GM12878 (cell line): ENCODE data around the gene HS6ST1.

Source experiments
- ATF2 ChIP-seq: IDR thresholded peaks from 2 replicates; pipeline ENCODE4 v1.6.1; 2012; ENCODE audit warnings: low read length, inconsistent platforms
- CTCF ChIP-seq, 3 experiments: IDR thresholded peaks in 2 of 3; conservative IDR thresholded peaks in 1 of 3; 2 replicates each; pipeline ENCODE4 v1.5.1; 2011; ENCODE audit warnings: low read depth in 3 of 3, low read length in 3 of 3, mild to moderate bottlenecking in 3 of 3, control low read depth in 2 of 3, moderate library complexity in 2 of 3, inconsistent platforms in 1 of 3, mixed read lengths in 1 of 3; ENCODE audit not compliant: control insufficient read depth in 2 of 3, insufficient read depth in 1 of 3; ENCODE audit errors: extremely low read depth in 1 of 3
- ELK1 ChIP-seq: IDR thresholded peaks from 2 replicates; pipeline ENCODE4 v1.6.1; 2012; ENCODE audit warnings: low read depth, low read length, improper control_type of control experiment
- MAX ChIP-seq: IDR thresholded peaks from 2 replicates; pipeline ENCODE4 v1.6.1; 2012; ENCODE audit warnings: low read depth, low read length, improper control_type of control experiment
- MLLT1 ChIP-seq: fragments of 450-650 bp; IDR thresholded peaks from 2 replicates; pipeline ENCODE4 v1.6.1; 2016; ENCODE audit warnings: mild to moderate bottlenecking
- POLR2A ChIP-seq: IDR thresholded peaks from 2 replicates; pipeline ENCODE4 v1.6.1; 2011; ENCODE audit warnings: low read depth, mild to moderate bottlenecking, low read length
- SMAD1 ChIP-seq: fragments of 450-650 bp; IDR thresholded peaks from 2 replicates; pipeline ENCODE4 v1.6.1; 2018; ENCODE audit warnings: mild to moderate bottlenecking, low read depth; ENCODE audit not compliant: partially characterized antibody
- SRF ChIP-seq, 2 experiments: IDR thresholded peaks; 2 replicates each; pipeline ENCODE4 v1.6.1; 2011; ENCODE audit warnings: low read depth in 2 of 2, low read length in 2 of 2, mild to moderate bottlenecking in 1 of 2, moderate library complexity in 1 of 2
- STAT3 ChIP-seq: IDR thresholded peaks from 2 replicates; pipeline ENCODE4 v1.6.1; 2011; ENCODE audit warnings: low read depth, low read length, improper control_type of control experiment
- USF1 ChIP-seq: IDR thresholded peaks from 2 replicates; pipeline ENCODE4 v1.6.1; 2011; ENCODE audit warnings: borderline replicate concordance, low read depth, mild to moderate bottlenecking, moderate library complexity, mixed read lengths, low read length; ENCODE audit not compliant: insufficient read depth; ENCODE audit errors: extremely low read length
- ZBTB11 ChIP-seq: fragments of 450-650 bp; formaldehyde crosslinking; IDR thresholded peaks from 2 replicates; pipeline ENCODE4 v1.5.0; 2022; ENCODE audit warnings: mild to moderate bottlenecking, missing genetic modification characterization
- ZBTB40 ChIP-seq: fragments of 450-650 bp; IDR thresholded peaks from 2 replicates; pipeline ENCODE4 v1.6.1; 2016; ENCODE audit warnings: mild to moderate bottlenecking, moderate library complexity, borderline replicate concordance
- ZNF207 ChIP-seq: fragments of 450-650 bp; IDR thresholded peaks from 2 replicates; pipeline ENCODE4 v1.6.1; 2014; ENCODE audit warnings: antibody characterized with exemption, mild to moderate bottlenecking, borderline replicate concordance

GRCh38 chr2:128322715-128323554 is 4.3 kb upstream of the HS6ST1 start:
- TF ChIP-seq CTCF (IDR thresholded peaks at IDR 0.05 in 2 of 3, conservative IDR thresholded peaks at IDR 0.05 in 1 of 3; ENCODE audit: control insufficient read depth in 2 of 3, extremely low read depth in 1 of 3, insufficient read depth in 1 of 3, low read depth in 3 of 3, low read length in 3 of 3), result no peak
- TF ChIP-seq ELK1, result no peak
- TF ChIP-seq ZBTB11, result no peak
- no peak for TF ChIP-seq MLLT1
- no peak for TF ChIP-seq SMAD1
- no peak for TF ChIP-seq POLR2A
- no peak for TF ChIP-seq SRF (IDR thresholded peaks at IDR 0.05; ENCODE audit: low read depth in 2 of 2, low read length in 2 of 2)
- no peak for TF ChIP-seq ZNF207
- no peak for TF ChIP-seq ATF2
- TF ChIP-seq ZBTB40, result no peak
- TF ChIP-seq USF1, result no peak
- TF ChIP-seq MAX, result no peak
- no peak for TF ChIP-seq STAT3
